HG03460 (cell line): ENCODE measurements around the gene PUSL1.

Experiments
- ATAC-seq: cut with Tn5 transposase; IDR thresholded peaks from one replicate; pipeline ENCODE4 v1.9.1; 2021; ENCODE audit not compliant: unreplicated experiment

The PUSL1 gene

GRCh38 chr1:1307923-1308755 lies at the start of gene PUSL1, which contains the start of gene ACAP3:
Gene PUSL1 (plus strand): TSS chr1:1308597. CDS start chr1:1308644, 47 bp downstream.
Gene ACAP3 (minus strand): TSS chr1:1307930. CDS start chr1:1307815, 115 bp downstream.
- peak; percentile 48 for ATAC-seq

GRCh38 chr1:1259119-1259488 lies 49.3 kb upstream of the PUSL1 start:
- no peak for ATAC-seq

- no peak for ATAC-seq
These were observed 48.9 kb upstream of the PUSL1 start for GRCh38 chr1:1259540-1259939.

- ATAC-seq = no peak
These were observed 48.3 kb upstream of the PUSL1 start for GRCh38 chr1:1259951-1260600.

- ATAC-seq = no peak
These were observed 47.4 kb upstream of the PUSL1 start for GRCh38 chr1:1260843-1261560.

- no peak for ATAC-seq
These were observed 46.3 kb upstream of the PUSL1 start for GRCh38 chr1:1262071-1262470.

GRCh38 chr1:1262758-1263157 lies 45.6 kb upstream of the PUSL1 start:
- ATAC-seq = no peak

GRCh38 chr1:1264026-1264425 lies 44.4 kb upstream of the PUSL1 start:
- ATAC-seq = no peak

- no peak for ATAC-seq
These were observed 43.5 kb upstream of the PUSL1 start for GRCh38 chr1:1264868-1265272.

- no peak for ATAC-seq
These were observed 40.7 kb upstream of the PUSL1 start for GRCh38 chr1:1267488-1268283.

GRCh38 chr1:1268284-1268682 lies 40.1 kb upstream of the PUSL1 start:
- no peak for ATAC-seq

GRCh38 chr1:1270813-1271212 lies 37.6 kb upstream of the PUSL1 start:
- no peak for ATAC-seq

- ATAC-seq = no peak
These were observed 35.8 kb upstream of the PUSL1 start for GRCh38 chr1:1272341-1273208.

GRCh38 chr1:1273209-1273511 lies 35.2 kb upstream of the PUSL1 start:
- ATAC-seq = peak; percentile 12

GRCh38 chr1:1273512-1274298 lies 34.7 kb upstream of the PUSL1 start, which contains the start of gene UBE2J2:
Gene UBE2J2 (minus strand): TSS chr1:1273854. CDS start chr1:1267992, 5,862 bp downstream.
- peak; percentile 77 for ATAC-seq

GRCh38 chr1:1274299-1274930 lies 34.0 kb upstream of the PUSL1 start:
- ATAC-seq = no peak

- ATAC-seq = no peak
These were observed 33.4 kb upstream of the PUSL1 start for GRCh38 chr1:1274931-1275431.

GRCh38 chr1:1275836-1276235 lies 32.6 kb upstream of the PUSL1 start:
- no peak for ATAC-seq

GRCh38 chr1:1278620-1279019 lies 29.8 kb upstream of the PUSL1 start:
- no peak for ATAC-seq
